SKM-1 (cell line): ENCODE results near the gene SFTPD.
"Not testable (repeated sequence)": the region's sequence is repeated elsewhere in the genome, so short reads cannot be mapped to it uniquely, and the experiment has no call there.

ENCODE experiments used
- DNase-seq: peaks from one replicate; lab custom pipeline; 2025; ENCODE audit not compliant: unreplicated experiment; lab: John Stamatoyannopoulos, UW

The SFTPD gene

DNA sequence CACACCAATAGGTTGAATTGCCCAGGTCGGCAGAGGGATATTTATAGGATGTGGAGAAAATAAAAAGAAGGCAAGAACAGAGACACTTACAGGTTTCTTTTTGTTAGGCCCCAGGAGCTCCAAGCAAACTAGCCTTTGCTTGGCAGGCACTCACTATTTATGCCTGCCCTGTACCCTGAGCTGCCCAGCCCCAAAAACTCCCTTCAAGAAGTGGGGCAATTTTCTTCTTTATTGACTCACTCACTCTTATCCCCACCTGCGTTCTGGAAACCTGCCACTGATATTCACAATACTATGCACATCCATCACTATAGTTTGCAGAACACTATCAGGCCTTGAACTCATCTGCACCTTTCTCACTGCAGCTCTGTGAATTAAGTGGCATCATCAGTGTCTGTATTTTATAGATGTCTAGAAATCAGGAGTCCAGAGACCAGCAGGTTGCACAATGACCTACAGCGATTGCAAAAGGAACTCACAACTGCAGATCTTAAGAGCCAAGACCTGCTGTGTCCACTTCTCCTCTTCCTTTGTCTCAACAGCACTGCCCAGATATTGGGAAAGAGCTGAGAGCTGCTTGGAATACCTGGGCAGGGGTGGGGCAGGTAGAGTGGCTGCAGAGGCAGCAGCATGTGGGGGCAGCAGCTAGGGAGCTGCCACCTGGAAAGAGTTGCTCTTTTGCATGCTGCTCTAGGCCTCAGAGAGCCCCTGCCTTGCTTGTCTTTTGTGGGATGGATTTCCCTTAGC is at the start of gene SFTPD:
Gene SFTPD, minus strand, starts transcription at position 130 of the 747 bp plus-strand sequence. CDS start 2,446 bp downstream, outside the sequence.
- DNase-seq = peak; percentile 53

DNA sequence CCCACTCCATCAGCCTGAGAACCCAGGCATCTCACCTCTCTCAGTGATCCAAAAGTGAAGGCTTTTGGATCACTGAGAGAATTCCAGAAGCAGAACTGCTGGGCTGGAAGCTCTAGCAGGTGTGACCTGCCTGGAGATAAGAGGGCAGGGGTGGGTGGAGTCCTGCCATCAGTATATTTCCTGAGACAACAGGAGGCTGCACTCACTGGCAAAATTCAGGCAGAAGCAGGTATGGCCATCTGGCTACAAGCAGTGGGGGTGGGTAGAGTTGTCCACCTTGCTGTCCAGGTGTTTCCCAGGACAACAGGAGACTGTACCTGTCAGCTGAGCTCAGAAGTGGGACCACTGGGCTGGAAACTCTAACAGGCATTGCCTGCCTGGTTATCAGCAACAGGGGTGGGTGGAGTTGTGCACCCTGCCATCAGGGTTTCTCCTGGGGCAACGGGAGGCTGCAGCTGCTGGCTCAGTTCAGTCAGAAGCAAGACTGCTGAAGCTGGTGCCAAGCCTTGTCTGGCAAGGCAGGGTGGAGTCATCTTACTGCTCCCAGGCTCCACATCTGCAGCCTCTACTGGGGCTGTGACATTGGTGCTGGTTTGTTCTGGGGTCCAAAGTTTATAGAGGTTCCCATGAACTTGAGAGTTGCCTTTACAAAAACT is 47.2 kb upstream of the SFTPD start:
- no peak for DNase-seq

DNA sequence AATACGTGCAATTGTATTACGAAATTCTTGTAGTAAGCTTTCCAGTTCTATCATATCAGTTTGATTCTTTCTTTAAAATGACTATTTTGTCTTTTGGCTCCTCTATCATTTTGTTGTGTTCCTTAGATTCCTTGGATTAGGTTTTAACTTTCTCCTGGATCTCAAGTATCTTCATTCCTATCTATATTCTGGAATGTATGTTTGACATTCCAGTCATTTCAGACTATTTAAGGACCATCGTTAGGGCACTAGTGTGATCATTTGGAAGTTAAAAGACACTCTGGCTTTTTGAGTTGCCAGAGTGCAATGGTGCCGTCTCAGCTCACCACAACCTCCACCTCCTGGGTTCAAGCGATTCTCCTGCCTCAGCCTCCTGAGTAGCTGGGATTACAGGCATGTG is 45.7 kb upstream of the SFTPD start:
- DNase-seq = no peak

DNA sequence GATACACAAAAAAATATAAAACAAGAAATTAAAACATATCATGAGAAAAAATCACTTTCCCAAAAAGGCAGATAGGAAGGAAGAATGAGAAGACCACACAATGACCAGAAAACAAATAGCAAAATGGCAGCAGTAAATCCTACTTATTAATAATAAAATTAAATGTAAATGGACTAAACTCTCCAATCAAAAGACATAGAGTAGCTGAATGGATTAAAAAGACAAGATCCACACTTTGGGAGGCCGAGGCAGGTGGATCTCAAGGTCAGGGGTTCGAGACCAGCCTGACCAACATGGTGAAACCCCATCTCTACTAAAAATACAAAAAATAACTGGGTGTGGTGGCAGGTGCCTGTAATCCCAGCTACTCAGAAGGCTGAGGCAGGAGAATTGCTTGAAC is 39.3 kb upstream of the SFTPD start:
- DNase-seq = not testable (repeated sequence)

DNA sequence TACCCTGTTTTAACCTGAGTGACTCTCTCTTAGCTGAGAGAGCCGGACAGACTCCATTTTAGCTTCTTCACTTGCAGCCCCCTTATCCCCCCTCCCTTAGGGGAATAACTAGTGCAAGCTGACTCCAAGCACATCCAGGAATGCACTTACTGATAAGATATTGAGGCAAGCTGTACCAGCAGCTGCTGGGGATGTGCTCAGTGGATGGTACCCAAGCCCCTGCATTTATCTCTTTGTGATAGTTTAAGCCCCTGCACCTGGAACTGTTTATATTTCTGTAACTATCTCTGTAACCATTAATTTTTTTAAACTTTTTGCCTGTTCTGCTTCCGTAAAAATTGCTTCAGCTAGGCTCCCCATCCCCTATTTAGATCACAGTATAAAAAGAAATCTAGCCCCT is 37.8 kb upstream of the SFTPD start:
- DNase-seq = not testable (repeated sequence)

DNA sequence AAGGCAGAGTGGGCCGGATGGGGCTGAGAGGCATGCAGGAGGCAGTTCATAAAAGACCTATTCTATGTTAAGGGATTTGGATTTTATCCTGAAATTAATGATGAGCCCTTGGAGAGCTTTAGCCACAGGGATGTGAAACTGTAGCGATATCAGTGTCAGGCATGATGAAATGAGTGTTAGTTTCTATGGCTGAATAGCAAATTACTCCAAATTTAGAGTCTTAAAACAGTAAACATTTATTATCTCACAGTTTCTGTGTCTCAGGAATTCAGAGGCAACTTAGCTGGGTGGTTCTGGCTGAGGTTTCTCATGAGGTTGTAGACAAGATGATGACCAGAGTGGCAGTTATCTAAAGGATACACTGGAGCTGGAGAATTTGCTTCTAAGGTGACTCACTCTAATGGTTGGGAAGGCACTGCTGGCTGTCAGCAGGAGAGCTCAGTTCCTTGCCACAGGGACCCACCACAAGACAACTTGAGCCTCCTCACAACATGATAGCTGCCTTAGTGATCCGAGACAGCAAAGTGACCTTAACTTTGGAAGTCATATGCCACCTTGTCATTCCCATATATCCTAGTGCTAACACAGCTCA is 36.7 kb upstream of the SFTPD start:
- no peak for DNase-seq

DNA sequence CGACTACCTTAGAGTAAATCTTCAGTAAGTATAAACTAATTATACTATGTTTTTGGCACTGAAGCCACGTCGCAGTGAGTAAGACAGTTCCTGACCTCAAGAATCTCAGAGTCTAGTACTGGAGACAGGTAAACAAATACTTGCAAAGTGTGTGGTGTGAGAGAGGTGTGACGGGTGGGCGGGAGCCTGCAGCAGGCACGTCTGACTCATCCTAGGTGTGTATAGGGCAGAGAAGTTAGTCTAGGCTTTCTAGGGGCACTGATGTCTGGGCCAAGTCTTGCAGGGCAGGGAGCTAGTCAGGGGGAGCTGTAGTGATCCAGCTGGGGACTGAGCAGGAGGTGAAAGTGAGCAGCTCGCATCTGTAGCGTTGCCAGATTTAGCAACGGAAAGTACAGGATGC is 35.9 kb upstream of the SFTPD start:
- DNase-seq = no peak

DNA sequence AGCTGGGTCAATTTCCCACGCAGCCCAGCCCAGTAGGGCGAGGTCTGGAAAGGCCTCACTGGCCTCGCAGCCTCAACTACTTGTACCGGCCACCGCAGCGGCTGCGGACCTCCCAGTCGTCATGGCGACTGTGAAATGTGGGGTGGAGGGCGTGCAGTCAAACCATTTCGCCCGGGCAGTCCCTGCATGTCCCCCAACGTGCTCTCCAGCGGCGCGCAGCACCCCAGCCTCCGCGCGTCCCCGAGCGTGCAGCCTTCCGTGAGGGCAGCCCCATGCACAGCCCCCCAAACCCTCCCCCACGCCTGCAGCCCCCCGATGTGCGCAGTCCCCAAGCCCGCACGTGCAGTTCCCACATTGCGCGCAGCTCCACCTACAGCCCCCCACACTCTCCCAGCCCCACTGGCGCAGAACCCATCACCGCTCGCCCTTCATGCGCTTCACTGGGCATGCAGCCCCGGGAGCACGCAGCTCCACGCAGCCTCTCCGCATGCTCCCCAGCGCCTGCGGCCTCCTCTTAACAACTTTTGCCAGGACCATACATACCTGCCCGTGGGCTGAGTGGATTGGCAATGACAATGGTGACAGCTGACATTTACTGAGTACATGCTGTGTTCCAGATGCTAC is 34.5 kb upstream of the SFTPD start:
- no peak for DNase-seq

DNA sequence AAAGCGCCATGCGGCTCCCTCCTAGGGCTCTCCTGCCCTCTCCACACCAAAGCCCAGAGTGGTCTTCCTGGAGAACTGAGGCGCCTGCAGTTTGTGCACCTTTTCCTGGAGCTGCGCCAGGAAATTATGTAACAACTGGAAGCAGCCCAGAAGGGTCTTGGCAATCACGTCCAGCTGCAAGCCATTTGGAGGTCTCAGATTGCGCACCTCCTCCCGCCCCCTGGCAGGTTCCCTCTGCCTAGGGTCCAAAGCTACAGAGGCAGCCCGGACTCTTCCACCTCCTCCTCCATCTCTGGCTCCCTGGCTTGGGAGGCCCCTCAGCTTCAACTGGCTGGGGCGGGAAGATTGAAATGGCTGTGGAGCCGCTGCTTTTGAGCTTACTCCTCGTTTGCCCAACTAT is 34.0 kb upstream of the SFTPD start:
- no peak for DNase-seq

DNA sequence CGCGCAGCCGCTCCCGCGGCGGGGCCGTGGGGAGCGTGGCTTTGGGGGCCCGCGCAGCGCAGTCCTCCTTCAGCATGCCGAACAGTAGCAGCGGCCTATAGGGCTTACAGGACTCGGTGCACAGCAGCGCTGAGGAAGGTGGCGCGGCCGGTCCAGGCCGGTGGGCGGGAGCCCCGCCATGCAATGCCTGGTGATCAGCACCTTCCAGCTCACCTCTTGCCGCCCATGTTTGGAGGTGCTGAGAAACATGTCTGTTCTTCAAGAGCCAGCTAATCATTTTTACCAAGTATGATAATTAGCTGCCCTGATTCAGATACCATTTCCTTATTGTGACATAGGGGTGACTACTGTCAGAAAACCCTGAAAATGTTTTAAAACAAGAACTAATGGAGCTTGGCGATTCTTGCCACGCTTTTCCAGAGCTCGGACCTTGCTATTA is 33.5 kb upstream of the SFTPD start:
- no peak for DNase-seq

DNA sequence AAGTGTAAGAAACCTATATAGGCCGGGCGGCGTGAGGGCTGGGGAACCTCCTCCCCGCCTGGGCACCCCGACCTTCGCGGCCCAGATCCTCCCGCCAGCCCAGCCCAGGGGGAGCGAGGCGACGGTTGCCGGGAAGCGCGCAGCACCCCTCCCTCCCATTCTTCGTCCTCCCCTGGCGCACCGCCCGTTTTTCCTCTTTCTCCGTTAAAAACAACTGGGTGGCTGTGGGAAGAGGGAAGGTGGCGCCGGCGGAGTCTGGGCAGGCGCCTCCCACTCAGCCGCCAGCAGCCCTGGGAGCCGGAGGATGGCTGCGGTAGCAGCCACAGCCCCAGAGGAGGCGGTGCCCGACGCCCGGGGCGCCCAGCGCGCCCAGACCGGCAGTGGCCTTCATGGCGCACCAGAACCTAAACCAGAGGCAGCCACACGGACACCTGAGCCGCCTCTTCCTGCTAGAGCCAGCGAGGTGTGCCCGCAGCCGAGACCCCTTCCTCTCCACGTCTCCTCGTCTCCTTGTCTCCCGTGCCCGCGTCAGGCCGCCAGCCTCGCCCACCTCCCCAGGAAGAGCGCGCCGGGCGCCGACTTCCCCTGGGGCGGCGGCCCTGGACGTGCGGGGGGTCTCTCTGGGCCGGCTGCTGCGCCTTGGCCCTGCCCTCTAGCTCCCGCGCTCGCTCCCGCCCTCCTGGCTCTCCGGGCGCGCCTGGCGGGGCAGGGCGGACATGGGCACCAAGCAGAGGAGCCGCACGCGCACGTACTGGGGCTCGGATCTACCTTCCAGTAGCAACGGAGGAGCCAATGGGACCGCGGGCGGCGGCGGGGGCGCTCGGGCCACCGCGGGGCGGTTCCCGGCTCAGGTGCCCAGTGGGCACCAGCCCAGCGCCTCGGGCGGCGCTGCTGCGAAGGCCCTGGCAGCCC is 32.8 kb upstream of the SFTPD start:
- DNase-seq = peak; percentile 28

DNA sequence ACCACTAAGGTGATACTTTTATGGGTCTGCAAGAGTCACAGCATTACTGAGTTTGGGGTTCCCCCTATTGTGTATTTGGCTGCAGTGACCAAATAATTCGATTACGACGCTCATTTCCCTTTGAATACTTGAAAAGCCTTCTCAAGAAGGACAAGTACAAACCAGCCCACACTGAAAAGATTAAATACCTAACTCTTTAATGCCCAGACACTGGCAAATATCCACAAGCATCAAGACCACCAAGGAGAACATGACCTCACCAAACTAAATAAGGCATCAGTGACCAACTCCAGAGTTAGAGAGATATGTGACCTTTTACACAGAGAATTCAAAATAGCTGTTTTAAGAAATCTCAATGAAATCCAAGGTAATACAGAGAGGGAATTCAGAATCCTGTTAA is 31.8 kb upstream of the SFTPD start:
- no peak for DNase-seq

DNA sequence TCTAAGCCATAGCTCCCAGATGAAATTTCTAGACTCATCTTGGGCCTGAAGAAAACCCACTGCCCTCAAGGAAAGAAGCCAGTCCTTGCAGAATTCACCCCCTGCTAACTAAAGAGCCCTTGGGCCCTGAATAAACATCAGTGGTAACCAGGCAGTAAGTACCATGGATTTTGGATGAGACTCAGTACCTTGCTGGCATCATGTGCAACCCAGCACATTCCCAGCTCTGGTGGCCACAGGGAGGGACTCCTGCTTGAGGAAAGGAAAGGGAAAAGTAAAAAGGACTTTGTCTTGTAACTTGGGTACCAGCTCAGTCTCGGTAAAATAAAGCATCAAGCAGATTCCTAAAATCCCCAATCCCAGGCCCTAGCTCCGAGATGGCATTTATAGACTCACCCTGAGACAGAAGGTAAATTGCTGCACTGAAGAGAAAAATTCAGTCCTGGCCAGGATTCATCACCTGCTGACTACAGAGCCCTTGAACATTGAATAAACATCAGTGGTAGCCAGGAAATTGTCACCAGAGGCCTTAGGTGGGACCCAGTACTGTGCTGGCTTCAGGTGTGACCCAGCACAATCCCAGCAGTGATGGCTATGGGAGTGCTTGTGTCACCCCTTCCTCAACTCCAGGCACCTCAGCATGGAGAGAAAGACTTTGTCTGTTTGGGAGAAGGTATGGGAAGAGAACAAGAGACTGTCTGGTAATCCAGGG is 31.2 kb upstream of the SFTPD start:
- no peak for DNase-seq

DNA sequence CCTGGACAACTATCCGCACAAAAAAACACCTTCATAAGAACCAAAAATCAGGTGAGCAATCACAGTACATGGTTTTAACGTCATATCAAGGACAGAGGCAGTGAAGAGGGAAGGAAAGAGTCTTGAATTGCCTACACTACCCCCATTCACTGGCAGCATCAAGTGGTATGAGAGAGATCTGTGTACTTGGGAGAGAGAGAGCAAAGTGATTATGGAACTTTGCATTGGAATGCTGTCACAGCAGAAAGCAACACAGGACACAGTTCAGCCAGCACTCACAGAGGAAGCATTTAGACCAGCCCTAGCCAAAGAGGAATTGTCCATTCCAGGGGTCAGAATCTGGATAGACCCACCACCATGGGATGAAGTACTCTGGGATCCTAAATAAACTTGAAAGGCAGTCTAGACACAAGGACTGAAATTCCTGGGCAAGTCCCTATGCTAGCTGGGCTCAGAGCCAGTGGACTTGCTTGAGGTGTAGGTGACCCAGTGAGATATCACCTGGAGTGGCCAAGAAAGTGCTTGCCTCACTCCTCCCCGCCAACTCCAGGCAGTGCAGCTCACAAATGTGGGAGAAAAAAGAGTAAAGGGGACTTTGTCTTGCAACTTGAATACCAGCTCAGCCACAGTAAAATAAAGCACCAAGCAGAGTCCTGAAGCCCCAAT is 30.5 kb upstream of the SFTPD start:
- no peak for DNase-seq

DNA sequence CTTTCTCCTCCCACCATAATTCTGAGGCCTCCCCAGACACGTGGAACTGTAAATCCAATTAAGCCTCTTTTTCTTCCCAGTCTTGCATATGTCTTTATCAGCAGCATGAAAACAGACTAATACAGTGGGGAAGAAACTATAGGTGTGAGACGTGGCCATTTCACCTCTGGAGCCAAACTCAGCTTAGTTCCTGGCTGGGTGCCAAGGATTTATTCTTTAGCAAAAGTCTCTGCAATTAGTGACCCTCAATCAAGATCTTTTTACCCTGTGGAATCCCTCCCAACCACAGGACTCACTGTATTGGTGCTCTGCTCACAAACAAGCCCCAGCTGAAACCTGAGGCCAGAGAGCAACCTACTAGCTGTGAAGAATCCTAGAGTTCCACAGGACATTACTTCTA is 28.1 kb upstream of the SFTPD start:
- no peak for DNase-seq

DNA sequence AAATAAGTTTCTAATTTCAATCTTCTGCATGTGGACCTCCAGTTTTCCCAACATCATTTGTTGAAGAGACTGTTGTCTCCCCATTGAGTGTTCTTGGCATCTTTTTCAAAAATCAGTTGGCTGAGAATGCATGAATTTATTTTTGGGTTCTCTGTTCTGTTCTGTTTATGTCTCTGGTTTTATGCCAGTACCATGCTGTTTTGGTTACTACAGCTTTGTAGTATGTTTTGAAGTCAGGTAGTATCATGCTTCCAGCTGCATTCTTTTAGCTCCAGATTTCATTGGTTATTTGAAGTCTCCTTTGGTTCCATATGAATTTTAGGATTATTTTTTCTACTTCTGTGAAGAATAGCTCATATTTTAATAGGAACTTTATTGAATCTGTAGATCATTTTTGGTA is 21.2 kb upstream of the SFTPD start:
- DNase-seq = no peak

DNA sequence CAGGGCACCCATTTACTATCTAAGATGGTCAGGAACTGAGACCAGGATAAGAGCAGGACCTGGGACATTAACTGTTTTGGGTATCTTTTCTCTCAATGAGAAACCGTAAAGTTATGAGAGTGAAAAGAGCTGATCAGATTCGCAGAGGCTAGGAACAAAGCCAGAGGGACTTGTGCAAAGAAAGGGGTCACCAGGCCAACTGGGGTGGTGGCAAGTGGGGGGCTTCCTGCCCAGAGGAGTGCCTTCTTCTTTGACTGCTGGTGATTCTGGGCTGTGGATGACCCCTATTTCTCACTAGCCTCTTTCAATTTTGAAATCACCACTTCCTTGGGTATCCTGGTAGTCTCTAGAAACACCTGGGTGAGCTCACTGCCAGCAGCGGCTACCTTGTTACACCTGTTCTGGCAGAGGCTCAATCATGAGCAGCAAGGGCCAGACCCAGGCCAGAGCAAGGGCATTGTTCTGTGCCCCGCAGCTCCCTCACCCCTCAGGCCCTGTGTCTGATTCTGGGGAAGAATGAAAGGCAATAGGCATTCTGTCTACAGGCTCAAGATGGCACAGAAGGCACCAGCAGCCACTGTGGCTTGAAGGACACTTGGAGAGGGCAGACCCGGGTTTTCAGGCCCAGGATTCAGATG is 999 bp downstream of the SFTPD start:
- DNase-seq = no peak

DNA sequence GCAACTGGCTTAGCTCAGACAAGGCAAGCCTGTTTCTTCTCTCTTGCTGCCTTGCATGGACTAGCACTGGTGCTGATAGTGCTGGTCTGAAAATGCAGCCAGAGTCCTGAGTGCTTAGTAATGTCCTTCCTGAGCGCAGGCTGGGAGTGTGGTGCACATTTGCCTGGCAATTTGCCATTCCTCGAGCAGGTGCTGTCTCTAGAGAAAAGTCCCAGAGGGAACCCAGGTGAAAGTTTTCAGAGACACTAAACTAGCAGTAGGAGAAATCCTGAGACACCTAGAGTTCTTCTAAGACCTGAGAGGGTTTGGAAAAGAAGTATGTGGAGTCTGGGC is 1.9 kb downstream of the SFTPD start:
- DNase-seq = no peak
